HepG2 (cell line): ENCODE data around the gene NBEAL2. TPM values are rescaled to one million over a fixed set of nuclear protein-coding genes. Genes with fewer than 3 reads are reported as not detected.

Experiments
- ATAC-seq: fragments of 200-7000 bp; cut with Tn5 transposase; 3 replicates; pipeline ENCODE4 v1.9.1; 2020; ENCODE audit warnings: mild to moderate bottlenecking, moderate library complexity
- BruUV-seq: library from RNA; stranded (reverse); fragments of 400-500 nt; replicated peaks from 2 replicates; lab custom pipeline; 2021; lab: Mats Ljungman, UMichigan
- CTCF ChIA-PET: fragments of 300-600 bp; formaldehyde crosslinking; extraction: SDS; loops from one replicate; lab custom pipeline; 2021; ENCODE audit warnings: low total read pairs, inconsistent platforms, low intra/inter-chr PET ratio; lab: Yijun Ruan, JAX
- POLR2A ChIA-PET: fragments of 350-600 bp; sonication (Branson Sonifier 250); formaldehyde crosslinking; loops from one replicate; lab custom pipeline; 2020; ENCODE audit warnings: antibody characterized with exemption, inconsistent platforms; lab: Yijun Ruan, JAX
- DNase-seq: peaks from one replicate; pipeline ENCODE4 v3.0.0-alpha.2; 2015; ENCODE audit warnings: low spot score
- FAIRE-seq: peaks from 3 replicates; lab custom pipeline; 2011; peaks lifted over from hg19 to GRCh38; lab: Jason Lieb, UNC
- H2AFZ ChIP-seq: one replicate; pipeline ENCODE4 v1.6.1; 2011; ENCODE audit warnings: low read length, inconsistent platforms
- H3K27ac ChIP-seq: fragments of 300-600 bp; 3 replicates; pipeline ENCODE4 v1.8.0; 2011; ENCODE audit warnings: mixed run types, mild to moderate bottlenecking, mixed read lengths, low read length, inconsistent platforms; ENCODE audit not compliant: insufficient read depth; ENCODE audit errors: extremely low read length
- H3K27me3 ChIP-seq, 2 experiments: fragments of 200-600 bp in 1 of 2; 2 replicates in 1 of 2; 3 replicates in 1 of 2; pipeline versions ENCODE4 v1.6.0 to v1.8.0; 2011; ENCODE audit warnings: low read length in 2 of 2, mild to moderate bottlenecking in 2 of 2, moderate library complexity in 2 of 2, inconsistent platforms in 1 of 2; ENCODE audit not compliant: insufficient read depth in 2 of 2, control insufficient read depth in 1 of 2
- H3K36me3 ChIP-seq, 2 experiments: fragments of 200-600 bp in 1 of 2; replicated peaks in 1 of 2; 2 replicates in 1 of 2; 3 replicates in 1 of 2; pipeline versions ENCODE4 v1.5.1 to v1.8.0; 2011; ENCODE audit warnings: low read length in 2 of 2, inconsistent platforms in 1 of 2; ENCODE audit not compliant: insufficient read depth in 2 of 2, control insufficient read depth in 1 of 2
- H3K4me1 ChIP-seq: 2 replicates; pipeline ENCODE4 v1.5.1; 2012; ENCODE audit warnings: low read length, inconsistent platforms; ENCODE audit not compliant: insufficient read depth
- H3K4me2 ChIP-seq: 2 replicates; pipeline ENCODE4 v1.6.0; 2011; ENCODE audit warnings: low read depth, low read length, inconsistent platforms
- H3K4me3 ChIP-seq, 3 experiments: fragments of 200-600 bp in 1 of 3; sonication (generic), shearing (Covaris generic) in 1 of 3; replicated peaks in 1 of 3; 2 replicates each; pipeline ENCODE4 v1.5.1; 2011 to 2016; ENCODE audit warnings: low read length in 3 of 3, inconsistent platforms in 2 of 3, low read depth in 2 of 3, mild to moderate bottlenecking in 2 of 3, control low read depth in 1 of 3, mixed read lengths in 1 of 3; ENCODE audit not compliant: insufficient read depth in 1 of 3
- H3K79me2 ChIP-seq: one replicate; pipeline ENCODE4 v1.6.1; 2011; ENCODE audit warnings: low read length, inconsistent platforms; ENCODE audit not compliant: insufficient read depth
- H3K9ac ChIP-seq: 2 replicates; pipeline ENCODE4 v1.6.0; 2011; ENCODE audit warnings: mild to moderate bottlenecking, low read depth, low read length, inconsistent platforms; ENCODE audit not compliant: insufficient read depth
- H3K9me3 ChIP-seq: 2 replicates; pipeline ENCODE4 v1.5.1; 2012; ENCODE audit warnings: mild to moderate bottlenecking, low read length
- H4K20me1 ChIP-seq: 2 replicates; pipeline ENCODE4 v1.6.0; 2011; ENCODE audit warnings: inconsistent platforms, mild to moderate bottlenecking, low read length, moderate library complexity; ENCODE audit not compliant: insufficient read depth
- GLMP ChIP-seq: sonication (generic); formaldehyde crosslinking; IDR thresholded peaks from 2 replicates; pipeline ENCODE4 v1.9.0; 2021; ENCODE audit warnings: missing genetic modification reagents, mild to moderate bottlenecking, borderline replicate concordance
- GTF3A ChIP-seq: sonication (generic); formaldehyde crosslinking; conservative IDR thresholded peaks from 2 replicates; pipeline ENCODE4 v1.4.0; 2020; ENCODE audit warnings: mild to moderate bottlenecking, missing genetic modification reagents
- LCORL ChIP-seq, 2 experiments: fragments of 450-650 bp in 1 of 2; sonication (generic) in 1 of 2; formaldehyde crosslinking in 1 of 2; IDR thresholded peaks; 2 replicates each; pipeline versions ENCODE4 v1.5.0 to v1.6.1; 2017 to 2020; ENCODE audit warnings: antibody characterized with exemption in 1 of 2, missing genetic modification reagents in 1 of 2
- MIER2 ChIP-seq: IDR thresholded peaks from 2 replicates; pipeline ENCODE4 v1.6.1; 2016; ENCODE audit warnings: missing biosample characterization, missing genetic modification reagents
- NCOA2 ChIP-seq: sonication (generic); formaldehyde crosslinking; IDR thresholded peaks from 2 replicates; pipeline ENCODE4 v1.8.0; 2022; ENCODE audit warnings: inconsistent platforms
- NRL ChIP-seq: sonication (generic); formaldehyde crosslinking; IDR thresholded peaks from 2 replicates; pipeline ENCODE4 v1.5.0; 2020; ENCODE audit warnings: missing genetic modification reagents, mild to moderate bottlenecking, moderate library complexity, borderline replicate concordance
- RARG ChIP-seq: sonication (generic); formaldehyde crosslinking; IDR thresholded peaks from 2 replicates; pipeline ENCODE4 v1.4.0; 2020; ENCODE audit warnings: low read depth, mild to moderate bottlenecking, missing genetic modification reagents
- RXRB ChIP-seq: IDR thresholded peaks from 2 replicates; pipeline ENCODE4 v1.6.1; 2016; ENCODE audit warnings: borderline replicate concordance, missing genetic modification reagents, missing compliant biosample characterization
- SATB2 ChIP-seq: sonication (generic); formaldehyde crosslinking; IDR thresholded peaks from 2 replicates; pipeline ENCODE4 v1.5.0; 2020; ENCODE audit warnings: missing genetic modification reagents
- ZFP62 ChIP-seq: sonication (generic); formaldehyde crosslinking; IDR thresholded peaks from 2 replicates; pipeline ENCODE4 v1.4.0; 2020; ENCODE audit warnings: missing genetic modification reagents
- ZMYM4 ChIP-seq: sonication (generic); formaldehyde crosslinking; IDR thresholded peaks from 2 replicates; pipeline ENCODE4 v1.8.1; 2023; ENCODE audit warnings: mild to moderate bottlenecking, missing genetic modification reagents
- ZNF761 ChIP-seq: sonication (generic); formaldehyde crosslinking; conservative IDR thresholded peaks from 2 replicates; pipeline ENCODE4 v1.4.0; 2020; ENCODE audit warnings: mild to moderate bottlenecking, missing genetic modification reagents
- ZSCAN9 ChIP-seq: IDR thresholded peaks from 2 replicates; pipeline ENCODE4 v1.6.1; 2016; ENCODE audit warnings: borderline replicate concordance
- WGBS: methylation state at CpG from one replicate; pipeline ENCODE4 v1.1.6; 2017; ENCODE audit warnings: low lambda C conversion rate; 5-methylcytosine and 5-hydroxymethylcytosine counted together
- in situ Hi-C: cut with HindIII; loops from 2 replicates; pipeline ENCODE4 v1.10.0; 2017; ENCODE audit warnings: low pct_unique_long_range_greater_than_20kb; ENCODE audit not compliant: extremely low pct_ligation_motif_present
- intact Hi-C: fragments of 100-400 bp; cut with micrococcal nuclease; formaldehyde crosslinking; loops from one replicate; pipeline ENCODE4 v1.10.0; 2022; ENCODE audit not compliant: unreplicated experiment
- polyA plus RNA-seq, 8 experiments: library from polyadenylated mRNA; depleted of rRNA in 3 of 8; stranded (reverse) in 7 of 8; unstranded in 1 of 8; fragments of >200 nt; fragmentation: Illumina TruSeq in 4 of 8; extraction: Trizol in 4 of 8; gene quantifications; 2 replicates each; pipeline versions ENCODE4 v1.2.1 to v1.2.3, GENCODE V29; 2011 to 2016; ENCODE audit warnings: low read depth in 4 of 8, missing spikeins in 1 of 8, mixed read lengths in 1 of 8; ENCODE audit not compliant: insufficient read depth in 1 of 8
- total RNA-seq, 5 experiments: library from RNA; depleted of rRNA; stranded (reverse); fragments of >200 nt; fragmentation: Illumina TruSeq; extraction: Trizol; gene quantifications; 2 replicates each; pipeline ENCODE4 v1.2.3, GENCODE V29; 2016; ENCODE audit warnings: low read depth in 1 of 5

NBEAL2 gene
- total and polyA plus RNA-seq, 2 of the 13 experiments (the other 11 are each of a cell fraction or from before 2014, with no cell fraction given), result 9.7 to 12.4 TPM

GRCh38 chr3:47016934-47017435 lies 37.5 kb downstream of the NBEAL2 start:
- FAIRE-seq (no peak), ATAC-seq (no peak), DNase-seq (no peak)
- WGBS, result 100% methylated on average over 1 of the region's 1 CpG
- Histone ChIP-seq H3K36me3 (peaks cover 15 to 43% of the 10 kb centered on the region in 2 experiments; a peak in 4 of 5 replicates), H3K79me2 (peaks cover 1% of the 10 kb centered on the region), H3K4me2 (no peak overlapping the region), H3K9ac (no peak overlapping the region), H3K9me3 (no peaks in the 10 kb centered on the region), H3K4me3 (no peak overlapping the region), H2AFZ (no peak overlapping the region), H3K27ac (no peak overlapping the region), H4K20me1 (peaks cover 4% of the 10 kb centered on the region; the same call in 1 of the 2 replicates), H3K4me1 (peaks cover 48% of the 10 kb centered on the region), H3K27me3 (no peaks in the 10 kb centered on the region)
- CTCF ChIA-PET, result no interaction called here
- no peak for TF ChIP-seq SATB2 (CRISPR knock-in tag)
- no peak for TF ChIP-seq MIER2 (CRISPR knock-in tag)
- TF ChIP-seq GLMP (CRISPR knock-in tag), result no peak
- TF ChIP-seq ZMYM4 (CRISPR knock-in tag), result no peak
- no peak for TF ChIP-seq LCORL (IDR thresholded peaks at IDR 0.05)
- TF ChIP-seq LCORL (CRISPR knock-in tag; IDR thresholded peaks at IDR 0.05), result no peak
- no peak for TF ChIP-seq GTF3A (CRISPR knock-in tag)
- TF ChIP-seq RXRB, result no peak
- no peak for TF ChIP-seq NRL (CRISPR knock-in tag)
- TF ChIP-seq ZNF761 (CRISPR knock-in tag), result no peak
- TF ChIP-seq ZSCAN9 (CRISPR knock-in tag), result no peak
- TF ChIP-seq RARG (CRISPR knock-in tag), result no peak
- no peak for TF ChIP-seq NCOA2 (CRISPR knock-in tag)
- no peak for TF ChIP-seq ZFP62 (CRISPR knock-in tag)
- POLR2A ChIA-PET, result no interaction called here
- intact Hi-C loops (loop anchor here (10.0 kb wide), 1 partner anchor 48 kb away; no protein-coding TSS in a partner anchor), in situ Hi-C loops (no loop called here)
- TSS peak; percentile 45 for BruUV-seq
